Endothelial cell of umbilical vein (primary cell): ENCODE measurements around the gene FAM180A.

ENCODE experiments used
- CTCF ChIP-seq, 2 donors: IDR thresholded peaks; 1 replicate in 1 of 2; 2 replicates in 1 of 2; pipeline ENCODE4 v1.5.1; 2011; ENCODE audit warnings: low read length in 2 of 2, mild to moderate bottlenecking in 2 of 2, moderate library complexity in 2 of 2, control low read depth in 1 of 2, inconsistent platforms in 1 of 2, low read depth in 1 of 2; ENCODE audit not compliant: insufficient read depth in 1 of 2; ENCODE audit errors: extremely low read depth in 1 of 2
- FOS ChIP-seq: IDR thresholded peaks from 2 replicates; pipeline ENCODE4 v1.6.1; 2011; ENCODE audit warnings: mild to moderate bottlenecking, low read length, moderate library complexity, borderline replicate concordance; ENCODE audit not compliant: insufficient read depth
- JUN ChIP-seq: IDR thresholded peaks from 2 replicates; pipeline ENCODE4 v1.6.1; 2011; ENCODE audit warnings: borderline replicate concordance, low read depth; ENCODE audit not compliant: insufficient read length, insufficient read depth
- MAX ChIP-seq: IDR thresholded peaks from 2 replicates; pipeline ENCODE4 v1.6.1; 2011; ENCODE audit not compliant: insufficient read depth, insufficient read length

GRCh38 chr7:135711139-135711469 lies 37.5 kb downstream of the FAM180A start:
- TF ChIP-seq CTCF (IDR thresholded peaks at IDR 0.05; ENCODE audit: extremely low read depth in 1 of 2, insufficient read depth in 1 of 2, low read depth in 1 of 2, low read length in 2 of 2) (no peak), MAX (no peak), JUN (no peak), FOS (no peak)
